Neural cell (in vitro differentiated cells): ENCODE data around the gene SLC12A1. TPM values are rescaled to one million over a fixed set of nuclear protein-coding genes. Genes with fewer than 3 reads are reported as not detected.

Source experiments
- H2AFZ ChIP-seq: fragments of 200-600, 300-800 bp; sonication (generic), shearing (Covaris generic); 2 replicates; pipeline ENCODE4 v1.6.0; 2014; ENCODE audit warnings: low read depth, mild to moderate bottlenecking, antibody characterized with exemption, low read length, moderate library complexity
- H3F3A ChIP-seq: fragments of 200-600 bp; shearing (Covaris generic); 2 replicates; pipeline ENCODE4 v1.6.1; 2016; ENCODE audit warnings: mild to moderate bottlenecking, moderate library complexity, mixed read lengths, antibody characterized with exemption, low read length; ENCODE audit not compliant: insufficient read depth, poor library complexity, severe bottlenecking
- H3K27ac ChIP-seq: fragments of 200-600, 300-800 bp; sonication (generic), shearing (Covaris generic); 2 replicates; pipeline ENCODE4 v1.5.1; 2014; ENCODE audit warnings: mild to moderate bottlenecking, low read length, moderate library complexity
- H3K27me3 ChIP-seq: fragments of 300-800, 200-600 bp; sonication (generic), shearing (Covaris generic); 2 replicates; pipeline ENCODE4 v1.6.0; 2014; ENCODE audit warnings: mild to moderate bottlenecking, low read depth, low read length, moderate library complexity; ENCODE audit not compliant: insufficient read depth
- H3K36me3 ChIP-seq: fragments of 300-800, 200-600 bp; sonication (generic), shearing (Covaris generic); 2 replicates; pipeline ENCODE4 v1.5.1; 2014; ENCODE audit warnings: mild to moderate bottlenecking, antibody characterized with exemption, low read length, moderate library complexity; ENCODE audit not compliant: insufficient read depth
- H3K4me2 ChIP-seq: fragments of 300-800, 200-600 bp; sonication (generic), shearing (Covaris generic); 2 replicates; pipeline ENCODE4 v1.6.0; 2014; ENCODE audit warnings: mild to moderate bottlenecking, low read length
- H3K4me3 ChIP-seq: fragments of 300-800, 200-600 bp; sonication (generic), shearing (Covaris generic); 2 replicates; pipeline ENCODE4 v1.5.1; 2014; ENCODE audit warnings: mild to moderate bottlenecking, low read length, moderate library complexity
- H3K79me2 ChIP-seq: fragments of 200-600 bp; shearing (Covaris generic); replicated peaks from 2 replicates; pipeline ENCODE4 v1.6.0; 2014; ENCODE audit warnings: mild to moderate bottlenecking, low read length, moderate library complexity; ENCODE audit not compliant: insufficient read depth
- H3K9ac ChIP-seq: fragments of 300-800, 200-600 bp; sonication (generic), shearing (Covaris generic); 2 replicates; pipeline ENCODE4 v1.6.1; 2016; ENCODE audit warnings: mild to moderate bottlenecking, low read length, mixed read lengths
- H3K9me2 ChIP-seq: fragments of 200-600 bp; shearing (Covaris generic); 2 replicates; pipeline ENCODE4 v1.6.1; 2016; ENCODE audit warnings: mild to moderate bottlenecking, low read length, mixed read lengths; ENCODE audit not compliant: insufficient read depth
- H3K9me3 ChIP-seq: fragments of 200-600, 300-800 bp; sonication (generic), shearing (Covaris generic); 2 replicates; pipeline ENCODE4 v1.6.1; 2016; ENCODE audit warnings: mild to moderate bottlenecking, mixed run types, low read length, moderate library complexity, mixed read lengths
- H4K20me1 ChIP-seq: fragments of 200-600 bp; shearing (Covaris generic); 2 replicates; pipeline ENCODE4 v1.6.1; 2016; ENCODE audit warnings: mild to moderate bottlenecking, mixed run types; ENCODE audit not compliant: insufficient read depth
- CTCF ChIP-seq: fragments of 450-650 bp; IDR thresholded peaks from 2 replicates; pipeline ENCODE4 v1.5.1; 2014; ENCODE audit warnings: antibody characterized with exemption, mild to moderate bottlenecking, moderate library complexity; ENCODE audit not compliant: poor library complexity, severe bottlenecking
- EP300 ChIP-seq: fragments of 450-650 bp; conservative IDR thresholded peaks from 2 replicates; pipeline ENCODE4 v1.6.1; 2014; ENCODE audit warnings: antibody characterized with exemption, mild to moderate bottlenecking, moderate library complexity; ENCODE audit not compliant: poor library complexity, severe bottlenecking
- EZH2 ChIP-seq: fragments of 200-600, 300-800 bp; shearing (Covaris generic), sonication (generic); IDR thresholded peaks from 2 replicates; pipeline ENCODE4 v1.6.1; 2014; ENCODE audit warnings: antibody characterized with exemption, low read length, borderline replicate concordance, mild to moderate bottlenecking; ENCODE audit not compliant: insufficient read depth, poor library complexity, severe bottlenecking
- MXI1 ChIP-seq: fragments of 450-650 bp; conservative IDR thresholded peaks from 2 replicates; pipeline ENCODE4 v1.6.1; 2014; ENCODE audit warnings: antibody characterized with exemption, mild to moderate bottlenecking; ENCODE audit not compliant: poor library complexity, severe bottlenecking
- POLR2AphosphoS5 ChIP-seq: IDR thresholded peaks from 2 replicates; pipeline ENCODE4 v1.6.1; 2012
- RAD21 ChIP-seq: fragments of 450-650 bp; conservative IDR thresholded peaks from 2 replicates; pipeline ENCODE4 v1.6.1; 2014; ENCODE audit warnings: antibody characterized with exemption, mild to moderate bottlenecking, moderate library complexity
- REST ChIP-seq: IDR thresholded peaks from 2 replicates; pipeline ENCODE4 v1.6.1; 2012; ENCODE audit warnings: borderline replicate concordance
- SMC3 ChIP-seq: fragments of 450-650 bp; conservative IDR thresholded peaks from 2 replicates; pipeline ENCODE4 v1.6.1; 2014; ENCODE audit warnings: antibody characterized with exemption, mild to moderate bottlenecking, moderate library complexity; ENCODE audit not compliant: poor library complexity
- TAF1 ChIP-seq: IDR thresholded peaks from 2 replicates; pipeline ENCODE4 v1.6.1; 2012; ENCODE audit warnings: low read depth
- polyA plus RNA-seq: library from polyadenylated mRNA; depleted of rRNA; stranded (reverse); fragments of >200 nt; gene quantifications from 2 replicates; pipeline ENCODE4 v1.2.3, GENCODE V29; 2014

The SLC12A1 gene
- polyA plus RNA-seq, 1 donor from 2014 or later: 0.67 TPM

- no peak overlapping the region for H3K27ac ChIP-seq
- H3K9ac ChIP-seq: no peak overlapping the region
- H3K9me2 ChIP-seq: no peaks in the 10 kb centered on the region
- no peaks in the 10 kb centered on the region for H4K20me1 ChIP-seq
- H3F3A ChIP-seq: no peaks in the 10 kb centered on the region
- no peak overlapping the region for H3K4me2 ChIP-seq
- H3K27me3 ChIP-seq: no peaks in the 10 kb centered on the region
- no peak overlapping the region for H2AFZ ChIP-seq
- H3K4me3 ChIP-seq: no peak overlapping the region
- TF ChIP-seq CTCF (no peak), RAD21 (no peak), REST (no peak), EP300 (no peak), POLR2AphosphoS5 (no peak), EZH2 (no peak), SMC3 (no peak), MXI1 (no peak), TAF1 (no peak)
- no peaks in the 10 kb centered on the region for H3K9me3 ChIP-seq
- H3K79me2 ChIP-seq: no peaks in the 10 kb centered on the region
- peaks cover 5% of the 10 kb centered on the region for H3K36me3 ChIP-seq
Measured at GRCh38 chr15:48343865-48344264, 137.8 kb downstream of the SLC12A1 start.

GRCh38 chr15:48345516-48345915 lies 139.4 kb downstream of the SLC12A1 start:
- H4K20me1 ChIP-seq: no peaks in the 10 kb centered on the region
- no peaks in the 10 kb centered on the region for H3K9me2 ChIP-seq
- H3K36me3 ChIP-seq: peaks cover 5% of the 10 kb centered on the region
- H3K79me2 ChIP-seq: no peaks in the 10 kb centered on the region
- no peak overlapping the region for H3K9ac ChIP-seq
- no peaks in the 10 kb centered on the region for H3K27me3 ChIP-seq
- no peak overlapping the region for H3K4me2 ChIP-seq
- no peaks in the 10 kb centered on the region for H3F3A ChIP-seq
- H3K9me3 ChIP-seq: no peaks in the 10 kb centered on the region
- H3K27ac ChIP-seq: no peak overlapping the region
- H3K4me3 ChIP-seq: no peak overlapping the region
- TF ChIP-seq POLR2AphosphoS5 (no peak), SMC3 (no peak), REST (no peak)
- no peak overlapping the region for H2AFZ ChIP-seq
